PC-3 (cell line): ENCODE results near the gene IL1RAP. TPM values are rescaled to one million over a fixed set of nuclear protein-coding genes. Genes with fewer than 3 reads are reported as not detected.

Source experiments
- ATAC-seq: fragments of 200-7000 bp; cut with Tn5 transposase; 2 replicates; pipeline ENCODE4 v1.9.1; 2020; ENCODE audit warnings: mild to moderate bottlenecking, moderate library complexity
- BruUV-seq: library from RNA; stranded (reverse); fragments of 400-500 nt; replicated peaks from 2 replicates; lab custom pipeline; 2021; lab: Mats Ljungman, UMichigan
- CTCF ChIA-PET: fragments of 300-600 bp; sonication (Branson Sonifier 250); formaldehyde crosslinking; loops from one replicate; lab custom pipeline; 2022; ENCODE audit warnings: antibody characterized with exemption; lab: Charles Lee
- POLR2A ChIA-PET: fragments of 300-600 bp; sonication (Branson Sonifier 250); formaldehyde crosslinking; loops from one replicate; lab custom pipeline; 2022; ENCODE audit warnings: antibody characterized with exemption; ENCODE audit not compliant: unreplicated experiment; lab: Charles Lee
- DNase-seq: peaks from one replicate; pipeline ENCODE4 v3.0.0-alpha.2; 2015
- H2AFZ ChIP-seq: fragments of 300-600 bp; sonication (generic); 2 replicates; pipeline ENCODE4 v1.6.0; 2016; ENCODE audit warnings: antibody characterized with exemption, low read length
- H3F3A ChIP-seq: fragments of 300-600 bp; sonication (generic); one replicate; pipeline ENCODE4 v1.6.0; 2017; ENCODE audit warnings: antibody characterized with exemption, low read length, control low read depth, mild to moderate bottlenecking; ENCODE audit not compliant: unreplicated experiment
- H3K27ac ChIP-seq: fragments of 300-600 bp; sonication (generic); 2 replicates; pipeline ENCODE4 v1.5.1; 2016; ENCODE audit warnings: mild to moderate bottlenecking, low read length
- H3K27me3 ChIP-seq: fragments of 300-600 bp; sonication (generic); 2 replicates; pipeline ENCODE4 v1.6.1; 2016; ENCODE audit warnings: low read length, mixed read lengths
- H3K36me3 ChIP-seq: fragments of 300-600 bp; sonication (generic); 2 replicates; pipeline ENCODE4 v1.6.1; 2016; ENCODE audit warnings: low read depth, mixed run types, low read length, mixed read lengths
- H3K4me1 ChIP-seq: fragments of 300-600 bp; sonication (generic); 2 replicates; pipeline ENCODE4 v1.5.1; 2016; ENCODE audit warnings: low read length; ENCODE audit not compliant: insufficient read depth
- H3K4me2 ChIP-seq: fragments of 300-600 bp; sonication (generic); 2 replicates; pipeline ENCODE4 v1.6.0; 2016; ENCODE audit warnings: low read length
- H3K4me3 ChIP-seq: fragments of 300-600 bp; sonication (generic); 2 replicates; pipeline ENCODE4 v1.5.1; 2016; ENCODE audit warnings: mild to moderate bottlenecking, low read length, mixed read lengths
- H3K79me2 ChIP-seq: fragments of 300-600 bp; sonication (generic); 2 replicates; pipeline ENCODE4 v1.6.1; 2017; ENCODE audit warnings: low read length, mixed read lengths
- H3K9ac ChIP-seq: fragments of 300-600 bp; sonication (generic); 2 replicates; pipeline ENCODE4 v1.6.0; 2016; ENCODE audit warnings: mild to moderate bottlenecking, low read length
- H3K9me2 ChIP-seq: fragments of 300-600 bp; sonication (generic); replicated peaks from 2 replicates; pipeline ENCODE4 v1.6.1; 2016; ENCODE audit warnings: mixed run types, low read length, mixed read lengths
- H3K9me3 ChIP-seq: fragments of 300-600 bp; sonication (generic); 2 replicates; pipeline ENCODE4 v1.6.1; 2016; ENCODE audit warnings: low read length, mixed read lengths
- H4K20me1 ChIP-seq: fragments of 300-600 bp; sonication (generic); 2 replicates; pipeline ENCODE4 v1.6.1; 2016; ENCODE audit warnings: low read length, mixed read lengths
- CTCF ChIP-seq: fragments of 300-600 bp; sonication (generic); conservative IDR thresholded peaks from 2 replicates; pipeline ENCODE4 v1.5.1; 2017; ENCODE audit warnings: antibody characterized with exemption, low read depth, mild to moderate bottlenecking, low read length
- EZH2 ChIP-seq: fragments of 300-600 bp; sonication (generic); IDR thresholded peaks from one replicate; pipeline ENCODE4 v1.6.1; 2017; ENCODE audit warnings: antibody characterized with exemption, mild to moderate bottlenecking, low read length; ENCODE audit not compliant: unreplicated experiment
- EZH2phosphoT487 ChIP-seq: fragments of 300-600 bp; sonication (generic); IDR thresholded peaks from 2 replicates; pipeline ENCODE4 v1.6.1; 2018; ENCODE audit warnings: mild to moderate bottlenecking, antibody characterized with exemption, low read length, borderline replicate concordance
- intact Hi-C: fragments of 100-400 bp; cut with micrococcal nuclease; formaldehyde crosslinking; loops from 2 replicates; pipeline ENCODE4 v1.9.0; 2023
- total RNA-seq: library from RNA; depleted of rRNA; stranded (reverse); fragments of >200 nt; gene quantifications from 2 replicates; pipeline ENCODE4 v1.2.3, GENCODE V29; 2014

IL1RAP gene
- total RNA-seq, 1 experiment from 2014 or later, result 5.0 TPM

GRCh38 chr3:190534986-190535385 lies 21.1 kb downstream of the IL1RAP start:
- DNase-seq (peak; percentile 48), ATAC-seq (peak; percentile 16; the same call in 1 of the 2 replicates)
- no peak overlapping the region for H3K4me2 ChIP-seq
- CTCF ChIA-PET, result no interaction called here
- no peaks in the 10 kb centered on the region for H3K79me2 ChIP-seq
- H3K9me3 ChIP-seq, result no peaks in the 10 kb centered on the region
- no peaks in the 10 kb centered on the region for H3F3A ChIP-seq
- H4K20me1 ChIP-seq, result no peaks in the 10 kb centered on the region
- H3K9me2 ChIP-seq, result no peaks in the 10 kb centered on the region
- H2AFZ ChIP-seq, result no peak overlapping the region
- H3K36me3 ChIP-seq, result no peaks in the 10 kb centered on the region
- H3K4me3 ChIP-seq, result no peak overlapping the region
- H3K27ac ChIP-seq, result no peak overlapping the region
- H3K4me1 ChIP-seq, result peaks cover 29% of the 10 kb centered on the region
- no peaks in the 10 kb centered on the region for H3K27me3 ChIP-seq
- no peak overlapping the region for H3K9ac ChIP-seq
- intact Hi-C loops, result loop anchor here (5.0 kb wide), 1 partner anchor 32 kb away; no protein-coding TSS in a partner anchor
- POLR2A ChIA-PET, result no interaction called here
- no TSS peak for BruUV-seq
- no peak for TF ChIP-seq EZH2
- no peak for TF ChIP-seq EZH2phosphoT487
- TF ChIP-seq CTCF, result no peak

- H2AFZ ChIP-seq, result no peak overlapping the region
- ChIA-PET CTCF (no interaction called here), POLR2A (no interaction called here)
- no peaks in the 10 kb centered on the region for H4K20me1 ChIP-seq
- TF ChIP-seq EZH2 (no peak), CTCF (no peak), EZH2phosphoT487 (no peak)
- no peaks in the 10 kb centered on the region for H3F3A ChIP-seq
- no peaks in the 10 kb centered on the region for H3K27me3 ChIP-seq
- DNase-seq (no peak), ATAC-seq (no peak)
- intact Hi-C loops, result no loop called here
- no peaks in the 10 kb centered on the region for H3K36me3 ChIP-seq
- H3K9me3 ChIP-seq, result no peaks in the 10 kb centered on the region
- H3K79me2 ChIP-seq, result no peaks in the 10 kb centered on the region
- H3K9ac ChIP-seq, result no peak overlapping the region
- H3K27ac ChIP-seq, result no peak overlapping the region
- H3K9me2 ChIP-seq, result no peaks in the 10 kb centered on the region
- H3K4me1 ChIP-seq, result peaks cover 29% of the 10 kb centered on the region
- no TSS peak for BruUV-seq
- no peak overlapping the region for H3K4me2 ChIP-seq
- no peak overlapping the region for H3K4me3 ChIP-seq
Measured at GRCh38 chr3:190537146-190537545, 23.3 kb downstream of the IL1RAP start.

- H3K4me2 ChIP-seq, result no peak overlapping the region
- H3F3A ChIP-seq, result no peaks in the 10 kb centered on the region
- no peak for TF ChIP-seq EZH2
- no peak for TF ChIP-seq CTCF
- no peak for TF ChIP-seq EZH2phosphoT487
- no peaks in the 10 kb centered on the region for H3K9me2 ChIP-seq
- intact Hi-C loops, result no loop called here
- CTCF ChIA-PET, result no interaction called here
- H4K20me1 ChIP-seq, result no peaks in the 10 kb centered on the region
- H3K4me1 ChIP-seq, result peaks cover 25% of the 10 kb centered on the region
- H2AFZ ChIP-seq, result no peak overlapping the region
- no peak for ATAC-seq
- POLR2A ChIA-PET, result no interaction called here
- no peaks in the 10 kb centered on the region for H3K36me3 ChIP-seq
- DNase-seq, result no peak
- no peak overlapping the region for H3K9ac ChIP-seq
- H3K27ac ChIP-seq, result no peak overlapping the region
- H3K79me2 ChIP-seq, result no peaks in the 10 kb centered on the region
- no peak overlapping the region for H3K4me3 ChIP-seq
- no peaks in the 10 kb centered on the region for H3K27me3 ChIP-seq
- no TSS peak for BruUV-seq
- H3K9me3 ChIP-seq, result no peaks in the 10 kb centered on the region
Measured at GRCh38 chr3:190538288-190538687, 24.4 kb downstream of the IL1RAP start.
